GM12878 (cell line): ENCODE measurements around the gene BBS9. TPM values are rescaled to one million over a fixed set of nuclear protein-coding genes. Genes with fewer than 3 reads are reported as not detected.

Experiments used
- ATAC-seq: fragments of 200-7000 bp; cut with Tn5 transposase; 3 replicates; pipeline ENCODE4 v1.9.1; 2020; ENCODE audit warnings: mild to moderate bottlenecking, moderate library complexity
- BruUV-seq: library from RNA; stranded (reverse); fragments of 400-500 nt; replicated peaks from 2 replicates; lab custom pipeline; 2021; lab: Mats Ljungman, UMichigan
- CTCF ChIA-PET: fragments of 300-600 bp; sonication (Branson Sonifier 250); formaldehyde crosslinking; extraction: SDS; loops from one replicate; lab custom pipeline; 2021; ENCODE audit warnings: inconsistent platforms; lab: Yijun Ruan, JAX
- POLR2A ChIA-PET: fragments of 350-600 bp; formaldehyde crosslinking; extraction: SDS; loops from one replicate; lab custom pipeline; 2021; ENCODE audit warnings: inconsistent platforms; lab: Charles Lee
- RAD21 ChIA-PET: fragments of 300-600 bp; sonication (Branson Sonifier 250); formaldehyde crosslinking; loops from one replicate; lab custom pipeline; 2023; ENCODE audit warnings: antibody characterized with exemption; ENCODE audit not compliant: unreplicated experiment; lab: Charles Lee
- SMC1A ChIA-PET: fragments of 300-600 bp; sonication (Branson Sonifier 250); formaldehyde crosslinking; loops from one replicate; lab custom pipeline; 2023; ENCODE audit not compliant: unreplicated experiment, uncharacterized antibody; lab: Charles Lee
- DNase-seq: peaks from one replicate; pipeline ENCODE4 v3.0.0-alpha.2; 2011; ENCODE audit warnings: low read depth, low spot score
- FAIRE-seq: peaks from 3 replicates; lab custom pipeline; 2011; peaks lifted over from hg19 to GRCh38; lab: Jason Lieb, UNC
- H2AFZ ChIP-seq: 2 replicates; pipeline ENCODE4 v1.6.0; 2011; ENCODE audit warnings: low read depth, low read length, control low read depth; ENCODE audit not compliant: control insufficient read depth
- H3K27ac ChIP-seq: 2 replicates; pipeline ENCODE4 v1.5.1; 2011; ENCODE audit warnings: control low read depth; ENCODE audit not compliant: control insufficient read depth, insufficient read depth
- H3K27me3 ChIP-seq, 2 experiments: replicated peaks in 1 of 2; 2 replicates each; pipeline versions ENCODE4 v1.6.0 to v1.6.1; 2011; ENCODE audit warnings: low read length in 1 of 2; ENCODE audit not compliant: control insufficient read depth in 2 of 2, insufficient read depth in 2 of 2
- H3K36me3 ChIP-seq, 2 experiments: 2 replicates each; pipeline ENCODE4 v1.5.1; 2011; ENCODE audit warnings: low read length in 1 of 2; ENCODE audit not compliant: control insufficient read depth in 2 of 2, insufficient read depth in 2 of 2
- H3K4me1 ChIP-seq: 2 replicates; pipeline ENCODE4 v1.6.1; 2011; ENCODE audit warnings: mild to moderate bottlenecking, low read length, moderate library complexity, mixed read lengths; ENCODE audit not compliant: control insufficient read depth, insufficient read depth
- H3K4me2 ChIP-seq: 2 replicates; pipeline ENCODE4 v1.6.0; 2011; ENCODE audit warnings: control low read depth; ENCODE audit not compliant: control insufficient read depth, insufficient read depth
- H3K4me3 ChIP-seq: fragments of 200-600 bp; sonication (generic); 2 replicates; pipeline ENCODE4 v1.5.1; 2016
- H3K79me2 ChIP-seq: 2 replicates; pipeline ENCODE4 v1.6.0; 2011; ENCODE audit warnings: low read length; ENCODE audit not compliant: control insufficient read depth, insufficient read depth
- H3K9ac ChIP-seq: 2 replicates; pipeline ENCODE4 v1.8.0; 2011; ENCODE audit warnings: low read length, control low read depth, mixed read lengths; ENCODE audit not compliant: control insufficient read depth, insufficient read depth
- H3K9me3 ChIP-seq: replicated peaks from 3 replicates; pipeline ENCODE4 v1.5.1; 2011; ENCODE audit warnings: mild to moderate bottlenecking, low read length; ENCODE audit not compliant: control insufficient read depth, insufficient read depth
- H4K20me1 ChIP-seq: 2 replicates; pipeline ENCODE4 v1.6.0; 2011; ENCODE audit not compliant: control insufficient read depth, insufficient read depth
- CTCF ChIP-seq, 3 experiments: IDR thresholded peaks in 2 of 3; conservative IDR thresholded peaks in 1 of 3; 2 replicates each; pipeline ENCODE4 v1.5.1; 2011; ENCODE audit warnings: low read depth in 3 of 3, low read length in 3 of 3, mild to moderate bottlenecking in 3 of 3, control low read depth in 2 of 3, moderate library complexity in 2 of 3, inconsistent platforms in 1 of 3, mixed read lengths in 1 of 3; ENCODE audit not compliant: control insufficient read depth in 2 of 3, insufficient read depth in 1 of 3; ENCODE audit errors: extremely low read depth in 1 of 3
- NRF1 ChIP-seq: conservative IDR thresholded peaks from 2 replicates; pipeline ENCODE4 v1.6.1; 2011; ENCODE audit warnings: mild to moderate bottlenecking, low read depth, low read length, improper control_type of control experiment
- PBX3 ChIP-seq: IDR thresholded peaks from 2 replicates; pipeline ENCODE4 v1.6.1; 2011; ENCODE audit warnings: mild to moderate bottlenecking, low read depth, low read length, moderate library complexity; ENCODE audit not compliant: insufficient replicate concordance
- PML ChIP-seq: IDR thresholded peaks from 2 replicates; pipeline ENCODE4 v1.6.1; 2012; ENCODE audit warnings: low read length, inconsistent platforms
- POLR2A ChIP-seq: IDR thresholded peaks from 2 replicates; pipeline ENCODE4 v1.6.1; 2011; ENCODE audit warnings: low read depth, mild to moderate bottlenecking, low read length
- SKIL ChIP-seq: fragments of 450-650 bp; IDR thresholded peaks from 2 replicates; pipeline ENCODE4 v1.6.1; 2017; ENCODE audit warnings: mild to moderate bottlenecking, low read depth, inconsistent platforms; ENCODE audit not compliant: poor library complexity, severe bottlenecking
- SREBF1 ChIP-seq: IDR thresholded peaks from 2 replicates; pipeline ENCODE4 v1.6.1; 2012; ENCODE audit warnings: mild to moderate bottlenecking, low read length
- TARDBP ChIP-seq: IDR thresholded peaks from 2 replicates; pipeline ENCODE4 v1.6.1; 2016; ENCODE audit warnings: borderline replicate concordance
- ZBTB4 ChIP-seq: fragments of 450-650 bp; formaldehyde crosslinking; IDR thresholded peaks from 2 replicates; pipeline ENCODE4 v1.4.0; 2022; ENCODE audit warnings: mild to moderate bottlenecking, moderate library complexity
- ZNF687 ChIP-seq: fragments of 450-650 bp; IDR thresholded peaks from 2 replicates; pipeline ENCODE4 v1.6.1; 2017; ENCODE audit warnings: mild to moderate bottlenecking, moderate library complexity
- WGBS: methylation state at CpG from one replicate; pipeline ENCODE4 v1.1.6; 2016; ENCODE audit warnings: low lambda C conversion rate; ENCODE audit not compliant: insufficient replicate concordance, insufficient coverage; ENCODE audit errors: missing lambda C conversion rate; 5-methylcytosine and 5-hydroxymethylcytosine counted together
- in situ Hi-C: fragments of 300-500 bp; cut with MboI; formaldehyde crosslinking; loops from 9 replicates; pipeline ENCODE4 v1.14.3; 2018; ENCODE audit warnings: mixed read lengths
- intact Hi-C: fragments of 100-400 bp; cut with micrococcal nuclease; formaldehyde crosslinking; loops from one replicate; pipeline ENCODE4 v1.14.2; 2022; ENCODE audit not compliant: unreplicated experiment
- polyA plus RNA-seq, 11 experiments: library from polyadenylated mRNA; depleted of rRNA in 4 of 11; unstranded in 6 of 11; stranded (reverse) in 5 of 11; fragments of >200 nt; fragmentation: Nextera tagmentation in 4 of 11; fragmentation: Illumina TruSeq in 1 of 11; extraction: Ambion mirVana in 4 of 11; extraction: Trizol in 1 of 11; gene quantifications; 1 replicate in 1 of 11; 2 replicates in 10 of 11; pipeline versions ENCODE4 v1.2.1 to v1.2.3, GENCODE V29; 2011 to 2016; ENCODE audit warnings: inconsistent platforms in 2 of 11, missing spikeins in 2 of 11, low read depth in 1 of 11
- total RNA-seq, 4 experiments: library from RNA; depleted of rRNA in 3 of 4; stranded (reverse); fragments of >200 nt in 3 of 4; fragmentation: Illumina TruSeq in 1 of 4; extraction: Trizol in 1 of 4; gene quantifications; 2 replicates each; pipeline versions ENCODE4 v1.2.1 to v1.2.3, GENCODE V29; 2013 to 2021

Gene BBS9
- total and polyA plus RNA-seq, 10 of the 15 experiments (the other 5 are each of a cell fraction or from before 2014, with no cell fraction given), result 1.2 to 5.6 (median 2.3) TPM

- TF ChIP-seq ZNF687, result no peak
These were observed 494.9 kb downstream of the BBS9 start (continued) for GRCh38 chr7:33624215-33624614.

- Histone ChIP-seq H3K4me2 (no peak overlapping the region), H3K27ac (no peak overlapping the region), H3K36me3 (no peaks in the 10 kb centered on the region), H4K20me1 (no peaks in the 10 kb centered on the region), H3K4me3 (no peak overlapping the region), H2AFZ (no peak overlapping the region), H3K27me3 (no peaks in the 10 kb centered on the region), H3K79me2 (no peaks in the 10 kb centered on the region), H3K9ac (no peak overlapping the region), H3K4me1 (no peaks in the 10 kb centered on the region), H3K9me3 (no peaks in the 10 kb centered on the region)
- TF ChIP-seq PBX3, result no peak
- no peak for TF ChIP-seq POLR2A
- TF ChIP-seq TARDBP, result no peak
- TF ChIP-seq NRF1, result no peak
- TF ChIP-seq PML, result no peak
- TF ChIP-seq SREBF1, result no peak
- TF ChIP-seq ZBTB4 (CRISPR knock-in tag), result no peak
- no peak for TF ChIP-seq SKIL
- no peak for TF ChIP-seq CTCF (IDR thresholded peaks at IDR 0.05 in 2 of 3, conservative IDR thresholded peaks at IDR 0.05 in 1 of 3; ENCODE audit: control insufficient read depth in 2 of 3, extremely low read depth in 1 of 3, insufficient read depth in 1 of 3, low read depth in 3 of 3, low read length in 3 of 3)
- ChIA-PET POLR2A (no interaction called here), SMC1A (no interaction called here), CTCF (no interaction called here), RAD21 (no interaction called here)
- FAIRE-seq (no peak), DNase-seq (no peak), ATAC-seq (no peak)
- no TSS peak for BruUV-seq
- intact Hi-C loops, result no loop called here
- WGBS, result 21% methylated on average over 2 of the region's 2 CpGs
- in situ Hi-C loops, result no loop called here
These were observed 497.5 kb downstream of the BBS9 start for GRCh38 chr7:33626869-33627268.
